Measurements from ENCODE around the gene PCDH9. TPM values are rescaled to one million over a fixed set of nuclear protein-coding genes. Genes with fewer than 3 reads are reported as not detected.

PCDH9 gene
- total RNA-seq, 2 donors from 2014 or later, result 0.20 to 0.50 TPM

GRCh38 chr13:67216864-67217263 lies 13.3 kb downstream of the PCDH9 start:
- DNase-seq (ENCODE audit: low spot score), result no peak
- Mint-ChIP-seq H3K4me3 (no peak overlapping the region), H3K27ac (no peak overlapping the region), H3K4me1 (ENCODE audit: low read depth in 2 of 2) (no peaks in the 10 kb centered on the region), H3K27me3 (no peaks in the 10 kb centered on the region), H3K36me3 (no peaks in the 10 kb centered on the region), H3K9me3 (no peaks in the 10 kb centered on the region)
- ATAC-seq, result no peak

GRCh38 chr13:67210208-67210607 lies 19.9 kb downstream of the PCDH9 start:
- Mint-ChIP-seq H3K27ac (no peak overlapping the region), H3K4me3 (no peak overlapping the region), H3K9me3 (no peaks in the 10 kb centered on the region), H3K36me3 (no peaks in the 10 kb centered on the region), H3K4me1 (ENCODE audit: low read depth in 2 of 2) (no peaks in the 10 kb centered on the region), H3K27me3 (no peaks in the 10 kb centered on the region)
- ATAC-seq (no peak), DNase-seq (ENCODE audit: low spot score) (no peak)

GRCh38 chr13:67208552-67208951 lies 21.6 kb downstream of the PCDH9 start:
- DNase-seq (ENCODE audit: low spot score) (no peak), ATAC-seq (no peak)
- no peak overlapping the region for H3K4me3 Mint-ChIP-seq
- no peak overlapping the region for H3K27ac Mint-ChIP-seq
- H3K27me3 Mint-ChIP-seq, result no peaks in the 10 kb centered on the region
- no peaks in the 10 kb centered on the region for H3K36me3 Mint-ChIP-seq
- no peaks in the 10 kb centered on the region for H3K9me3 Mint-ChIP-seq
- no peaks in the 10 kb centered on the region for H3K4me1 Mint-ChIP-seq (ENCODE audit: low read depth in 2 of 2)

GRCh38 chr13:67204764-67205163 lies 25.4 kb downstream of the PCDH9 start:
- no peaks in the 10 kb centered on the region for H3K27me3 Mint-ChIP-seq
- no peak for DNase-seq (ENCODE audit: low spot score)
- H3K4me1 Mint-ChIP-seq (ENCODE audit: low read depth in 2 of 2), result no peaks in the 10 kb centered on the region
- no peak overlapping the region for H3K27ac Mint-ChIP-seq
- H3K9me3 Mint-ChIP-seq, result no peaks in the 10 kb centered on the region
- H3K36me3 Mint-ChIP-seq, result no peaks in the 10 kb centered on the region
- no peak for ATAC-seq
- H3K4me3 Mint-ChIP-seq, result no peak overlapping the region

GRCh38 chr13:67200605-67201004 lies 29.5 kb downstream of the PCDH9 start:
- Mint-ChIP-seq H3K27me3 (no peaks in the 10 kb centered on the region), H3K4me1 (ENCODE audit: low read depth in 2 of 2) (no peaks in the 10 kb centered on the region), H3K4me3 (no peak overlapping the region), H3K9me3 (no peaks in the 10 kb centered on the region), H3K27ac (no peak overlapping the region), H3K36me3 (no peaks in the 10 kb centered on the region)
- ATAC-seq (no peak), DNase-seq (ENCODE audit: low spot score) (no peak)

GRCh38 chr13:67200183-67200582 lies 30.0 kb downstream of the PCDH9 start:
- no peaks in the 10 kb centered on the region for H3K9me3 Mint-ChIP-seq

GRCh38 chr13:67197704-67198103 lies 32.4 kb downstream of the PCDH9 start:
- Mint-ChIP-seq H3K36me3 (no peaks in the 10 kb centered on the region), H3K27me3 (no peaks in the 10 kb centered on the region), H3K9me3 (no peaks in the 10 kb centered on the region), H3K4me1 (ENCODE audit: low read depth in 2 of 2) (no peaks in the 10 kb centered on the region), H3K27ac (no peak overlapping the region), H3K4me3 (no peak overlapping the region)
- ATAC-seq (no peak), DNase-seq (ENCODE audit: low spot score) (no peak)

More at GRCh38 chr13:67200183-67200582, 30.0 kb downstream of the PCDH9 start:
- ATAC-seq (no peak), DNase-seq (ENCODE audit: low spot score) (no peak)
- H3K36me3 Mint-ChIP-seq, result no peaks in the 10 kb centered on the region
- H3K27ac Mint-ChIP-seq, result no peak overlapping the region
- no peaks in the 10 kb centered on the region for H3K27me3 Mint-ChIP-seq
- H3K4me3 Mint-ChIP-seq, result no peak overlapping the region
- no peaks in the 10 kb centered on the region for H3K4me1 Mint-ChIP-seq (ENCODE audit: low read depth in 2 of 2)

GRCh38 chr13:67193979-67194378 lies 36.2 kb downstream of the PCDH9 start:
- no peak for ATAC-seq
- DNase-seq (ENCODE audit: low spot score), result no peak
- no peaks in the 10 kb centered on the region for H3K4me1 Mint-ChIP-seq (ENCODE audit: low read depth in 2 of 2)
- no peak overlapping the region for H3K4me3 Mint-ChIP-seq
- H3K36me3 Mint-ChIP-seq, result no peaks in the 10 kb centered on the region
- no peaks in the 10 kb centered on the region for H3K27me3 Mint-ChIP-seq
- peaks cover 3% of the 10 kb centered on the region for H3K9me3 Mint-ChIP-seq
- no peak overlapping the region for H3K27ac Mint-ChIP-seq

GRCh38 chr13:67192751-67193150 lies 37.4 kb downstream of the PCDH9 start:
- Mint-ChIP-seq H3K4me3 (no peak overlapping the region), H3K36me3 (no peaks in the 10 kb centered on the region), H3K27me3 (no peaks in the 10 kb centered on the region), H3K4me1 (ENCODE audit: low read depth in 2 of 2) (no peaks in the 10 kb centered on the region), H3K9me3 (peaks cover 3% of the 10 kb centered on the region), H3K27ac (no peak overlapping the region)
- ATAC-seq (no peak), DNase-seq (ENCODE audit: low spot score) (no peak)

- H3K27ac Mint-ChIP-seq, result no peak overlapping the region
- peaks cover 3% of the 10 kb centered on the region for H3K9me3 Mint-ChIP-seq
Measured at GRCh38 chr13:67186995-67187569, 43.1 kb downstream of the PCDH9 start.

GRCh38 chr13:67184247-67184646 lies 45.9 kb downstream of the PCDH9 start:
- Mint-ChIP-seq H3K27ac (no peak overlapping the region), H3K9me3 (no peaks in the 10 kb centered on the region), H3K4me1 (ENCODE audit: low read depth in 2 of 2) (no peaks in the 10 kb centered on the region), H3K27me3 (no peaks in the 10 kb centered on the region), H3K4me3 (no peak overlapping the region), H3K36me3 (no peaks in the 10 kb centered on the region)
- no peak for ATAC-seq
- no peak for DNase-seq (ENCODE audit: low spot score)

More at GRCh38 chr13:67186995-67187569, 43.1 kb downstream of the PCDH9 start:
- Mint-ChIP-seq H3K36me3 (no peaks in the 10 kb centered on the region), H3K4me1 (ENCODE audit: low read depth in 2 of 2) (no peaks in the 10 kb centered on the region), H3K27me3 (no peaks in the 10 kb centered on the region), H3K4me3 (no peak overlapping the region)
- ATAC-seq (no peak), DNase-seq (ENCODE audit: low spot score) (no peak)

- no peak for ATAC-seq
- no peak overlapping the region for H3K4me3 Mint-ChIP-seq
Measured at GRCh38 chr13:67183151-67183550, 47.0 kb downstream of the PCDH9 start.

GRCh38 chr13:67175836-67176459 lies 54.2 kb downstream of the PCDH9 start:
- Mint-ChIP-seq H3K4me1 (ENCODE audit: low read depth in 2 of 2) (no peaks in the 10 kb centered on the region), H3K27ac (no peak overlapping the region)
- DNase-seq (ENCODE audit: low spot score), result no peak

More at GRCh38 chr13:67183151-67183550, 47.0 kb downstream of the PCDH9 start:
- H3K4me1 Mint-ChIP-seq (ENCODE audit: low read depth in 2 of 2), result no peaks in the 10 kb centered on the region
- H3K27ac Mint-ChIP-seq, result no peak overlapping the region
- DNase-seq (ENCODE audit: low spot score), result no peak
- no peaks in the 10 kb centered on the region for H3K27me3 Mint-ChIP-seq
- no peaks in the 10 kb centered on the region for H3K9me3 Mint-ChIP-seq
- no peaks in the 10 kb centered on the region for H3K36me3 Mint-ChIP-seq

GRCh38 chr13:67168384-67168783 lies 61.8 kb downstream of the PCDH9 start:
- Mint-ChIP-seq H3K27ac (no peak overlapping the region), H3K9me3 (no peaks in the 10 kb centered on the region), H3K4me1 (ENCODE audit: low read depth in 2 of 2) (no peaks in the 10 kb centered on the region), H3K27me3 (no peaks in the 10 kb centered on the region), H3K36me3 (no peaks in the 10 kb centered on the region), H3K4me3 (no peak overlapping the region)
- DNase-seq (ENCODE audit: low spot score) (no peak), ATAC-seq (no peak)

More at GRCh38 chr13:67175836-67176459, 54.2 kb downstream of the PCDH9 start:
- no peaks in the 10 kb centered on the region for H3K27me3 Mint-ChIP-seq
- H3K4me3 Mint-ChIP-seq, result no peak overlapping the region
- peaks cover 8% of the 10 kb centered on the region for H3K9me3 Mint-ChIP-seq
- ATAC-seq, result no peak
- H3K36me3 Mint-ChIP-seq, result no peaks in the 10 kb centered on the region

GRCh38 chr13:67167420-67167819 lies 62.7 kb downstream of the PCDH9 start:
- DNase-seq (ENCODE audit: low spot score) (no peak), ATAC-seq (no peak)
- Mint-ChIP-seq H3K9me3 (no peaks in the 10 kb centered on the region), H3K4me1 (ENCODE audit: low read depth in 2 of 2) (no peaks in the 10 kb centered on the region), H3K36me3 (no peaks in the 10 kb centered on the region), H3K4me3 (no peak overlapping the region), H3K27me3 (no peaks in the 10 kb centered on the region), H3K27ac (no peak overlapping the region)

All from natural killer cell treated with Interleukin-12 subunit alpha and Interleukin-12 subunit beta and Interleukin-15 and Interleukin-18, amount 100 ng/mL, for 72 hours (primary cell).